SKM-1 treated with dmso at 0.1 percent for 144 hours (cell line): ENCODE results near the gene DCUN1D1.
"Not testable (repeated sequence)": the region's sequence is repeated elsewhere in the genome, so short reads cannot be mapped to it uniquely, and the experiment has no call there.

Source experiments
- DNase-seq: peaks from one replicate; lab custom pipeline; 2025; ENCODE audit not compliant: unreplicated experiment; lab: John Stamatoyannopoulos, UW

DCUN1D1 gene

DNA sequence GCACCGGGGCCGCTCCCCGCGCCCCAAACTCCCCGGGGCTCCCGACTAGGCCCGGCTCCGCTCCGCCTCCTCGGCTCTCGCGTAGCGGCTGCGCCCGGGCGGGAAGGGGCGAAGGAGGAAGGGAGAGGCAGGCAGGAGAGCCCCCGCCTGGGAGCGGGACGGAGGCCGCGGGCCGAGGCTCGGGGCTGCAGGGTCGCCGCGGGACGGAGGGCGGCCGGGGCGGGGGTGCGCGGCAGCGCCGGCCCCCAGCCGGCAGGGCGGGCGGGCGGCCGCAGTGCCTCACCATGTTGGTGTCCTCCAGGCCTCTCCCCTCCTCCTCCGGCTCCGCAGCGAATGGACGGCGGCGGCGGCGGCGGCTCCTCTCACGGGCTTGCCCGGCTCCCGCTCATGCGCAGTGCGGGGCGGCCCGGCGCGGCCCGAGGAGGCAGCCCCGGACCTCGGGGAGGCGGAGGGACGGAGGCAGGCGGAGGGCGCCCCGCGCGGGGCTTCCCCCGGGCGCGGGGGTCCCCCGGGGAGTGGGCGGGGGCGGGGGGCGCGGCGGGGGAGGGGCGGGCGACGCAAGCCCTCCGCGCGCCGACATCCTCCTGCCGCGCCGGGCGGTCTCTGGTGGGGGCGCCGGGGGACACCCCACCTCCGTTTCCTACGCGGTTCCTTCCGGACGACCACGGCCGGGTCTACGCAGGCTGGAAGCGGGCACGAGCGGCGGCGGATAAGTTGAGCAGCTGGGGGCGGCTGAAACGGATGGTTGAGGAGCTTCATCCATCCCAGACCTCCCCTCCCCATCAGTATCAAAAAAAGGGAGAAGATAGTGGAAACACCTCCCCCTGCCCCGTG is at the start of gene DCUN1D1:
DCUN1D1 (minus strand) TSS at position 335 of the 834 bp plus-strand sequence; CDS start at position 286, 49 bp downstream.
- peak; percentile 72 for DNase-seq

DNA sequence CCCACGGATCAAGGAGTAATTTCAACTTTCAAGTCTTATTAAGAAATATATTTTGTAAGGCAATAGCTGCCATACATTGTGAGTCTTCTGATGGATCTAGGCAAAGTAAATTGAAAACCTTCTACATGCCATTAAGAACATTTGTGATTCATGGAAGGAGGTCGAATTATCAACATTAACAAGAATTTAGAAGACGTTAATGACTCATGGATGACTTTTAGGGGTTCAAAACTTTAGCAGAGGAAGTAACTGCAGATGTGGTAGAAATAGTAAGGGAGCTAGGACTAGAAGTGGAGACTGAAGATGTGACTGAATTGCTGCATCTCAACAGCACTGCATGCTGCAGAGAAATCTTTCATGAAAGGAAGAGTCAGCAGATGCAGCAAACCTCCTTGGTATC is 48.1 kb upstream of the DCUN1D1 start:
- DNase-seq = no peak

- DNase-seq = no peak
Observed at GRCh38 chr3:183027276-183027675, 46.9 kb upstream of the DCUN1D1 start.

GRCh38 chr3:183022936-183023516 is 42.7 kb upstream of the DCUN1D1 start:
- DNase-seq = no peak

GRCh38 chr3:183018421-183019192 is 38.3 kb upstream of the DCUN1D1 start:
- DNase-seq = no peak

- no peak for DNase-seq
Observed at GRCh38 chr3:183015185-183015584, 34.8 kb upstream of the DCUN1D1 start.

DNA sequence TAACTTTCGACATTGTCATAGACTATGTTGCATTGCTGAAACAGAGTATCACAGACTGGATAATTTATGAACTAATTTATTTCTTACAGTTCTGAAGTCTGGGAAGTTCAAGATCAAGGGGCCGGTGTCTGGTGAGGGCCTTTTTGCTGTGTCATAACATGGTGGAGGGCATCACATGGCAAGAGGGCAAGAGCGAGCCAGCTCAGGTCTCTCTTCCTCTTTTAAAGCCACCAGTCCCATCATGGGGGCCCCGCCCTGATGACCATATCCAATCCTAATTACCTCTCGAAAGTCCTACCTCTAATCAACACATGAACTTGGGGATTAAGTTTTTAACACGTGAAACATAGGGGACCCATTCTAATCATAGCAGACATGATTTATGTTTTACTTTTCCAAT is 33.5 kb upstream of the DCUN1D1 start:
- DNase-seq = no peak

DNA sequence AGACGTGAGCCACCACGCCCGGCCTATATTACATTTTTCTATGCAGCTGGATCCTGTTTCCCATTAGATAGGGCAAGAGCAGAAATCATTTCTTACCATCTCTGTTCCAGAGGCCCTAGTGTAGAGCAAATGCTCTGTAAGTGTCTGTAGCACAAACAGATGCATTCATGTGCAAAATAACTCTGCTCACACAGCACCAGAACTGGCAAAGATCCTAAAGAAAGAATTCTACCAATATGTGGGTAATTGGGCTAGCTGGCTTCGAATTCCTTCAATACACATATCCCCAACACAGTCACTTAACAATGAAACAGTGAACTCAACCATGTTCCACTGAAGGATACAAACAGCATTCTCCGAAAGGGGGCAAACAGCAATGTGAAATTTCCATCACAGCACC is 32.7 kb upstream of the DCUN1D1 start:
- no peak for DNase-seq

GRCh38 chr3:183008800-183009199 is 28.5 kb upstream of the DCUN1D1 start:
- DNase-seq = no peak

DNA sequence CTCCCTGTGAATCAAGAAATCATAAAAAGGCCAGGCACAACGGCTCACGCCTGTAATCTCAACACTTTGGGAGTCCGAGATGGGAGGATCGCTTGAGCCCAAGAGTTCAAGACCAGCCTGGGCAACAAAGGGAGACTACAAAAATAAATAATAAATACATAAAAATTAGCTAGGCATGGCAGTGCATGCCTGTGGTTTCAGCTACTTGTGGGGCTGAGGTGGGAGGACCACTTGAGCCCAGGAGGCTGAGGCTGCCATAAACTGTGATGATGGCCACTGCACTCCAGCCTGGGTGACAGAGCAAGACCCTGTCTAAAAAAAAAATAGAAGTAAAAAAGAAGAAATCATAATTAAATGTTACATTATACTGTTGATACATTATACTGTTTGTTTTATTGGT is 28.0 kb upstream of the DCUN1D1 start:
- no peak for DNase-seq

DNA sequence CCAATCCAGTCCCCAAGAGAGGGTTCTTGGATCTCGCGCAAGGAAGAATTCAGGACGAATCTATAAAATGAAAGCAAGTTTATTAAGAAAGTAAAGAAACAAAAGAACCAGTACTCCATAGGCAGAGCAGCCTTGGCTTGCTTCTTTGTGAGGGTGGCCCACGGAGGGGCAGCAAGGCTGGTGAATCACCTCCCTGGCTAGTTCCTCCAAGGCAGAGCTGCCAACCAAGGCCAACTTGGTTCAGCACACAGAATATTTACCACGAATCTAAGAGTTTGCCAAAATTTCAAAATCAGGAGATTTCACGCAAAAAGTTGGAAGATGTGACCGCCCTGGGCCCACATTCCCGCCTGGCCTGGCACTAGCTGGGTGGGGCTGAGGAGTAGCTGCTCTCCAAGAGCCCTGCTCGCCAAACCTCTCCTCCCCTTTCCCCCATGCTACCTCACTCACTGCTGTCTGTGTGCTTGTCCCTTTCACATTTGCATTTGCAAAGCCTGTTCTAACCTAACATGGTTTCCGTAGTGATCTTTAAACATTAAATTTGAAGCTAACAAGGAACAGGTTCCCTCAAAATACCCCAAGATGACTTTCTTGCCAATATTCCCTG is 26.2 kb upstream of the DCUN1D1 start:
- no peak for DNase-seq

DNA sequence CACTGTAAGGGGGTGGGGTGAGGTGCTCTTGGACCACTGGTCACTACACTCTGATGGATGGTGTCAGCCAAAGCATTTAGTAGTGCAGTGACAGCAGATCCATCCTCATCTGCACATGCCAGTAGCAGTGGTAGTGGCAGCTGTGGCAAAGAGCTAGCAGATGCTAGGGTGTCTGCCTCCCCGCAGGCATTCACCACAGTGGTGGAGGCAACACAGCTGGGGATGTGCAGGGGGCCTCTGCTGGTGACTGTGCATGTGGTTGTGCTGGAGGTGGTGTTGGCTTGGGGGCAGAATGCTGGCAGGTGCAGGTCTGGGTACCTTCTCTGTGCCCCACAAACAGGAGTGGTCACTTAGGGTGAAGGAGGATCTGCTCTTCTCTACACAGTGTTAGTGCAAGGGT is 19.4 kb upstream of the DCUN1D1 start:
- DNase-seq = no peak

GRCh38 chr3:182993486-182994201 is 13.3 kb upstream of the DCUN1D1 start:
- not testable (repeated sequence) for DNase-seq

DNA sequence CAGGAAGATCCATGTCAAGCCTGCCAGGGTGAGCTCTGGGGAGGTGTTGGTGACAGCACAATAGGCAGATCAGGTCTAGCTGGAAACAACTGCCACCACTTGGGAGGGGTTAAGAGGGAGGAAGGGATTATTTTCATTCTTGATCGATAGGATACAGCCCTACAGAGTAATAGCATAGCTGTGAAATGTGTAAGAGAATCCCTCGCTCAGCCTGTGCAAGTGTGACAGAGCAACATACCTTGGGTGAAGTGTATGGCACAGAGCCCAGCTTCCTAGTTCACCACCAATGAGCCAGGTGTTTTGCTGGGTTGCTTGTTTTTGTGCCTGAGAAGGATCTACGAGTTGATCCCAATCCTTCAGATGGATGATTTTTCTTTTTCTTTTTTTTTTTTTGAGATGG is 9.2 kb upstream of the DCUN1D1 start:
- DNase-seq = no peak

- DNase-seq = no peak
Observed at GRCh38 chr3:182986021-182986420, 5.7 kb upstream of the DCUN1D1 start.

DNA sequence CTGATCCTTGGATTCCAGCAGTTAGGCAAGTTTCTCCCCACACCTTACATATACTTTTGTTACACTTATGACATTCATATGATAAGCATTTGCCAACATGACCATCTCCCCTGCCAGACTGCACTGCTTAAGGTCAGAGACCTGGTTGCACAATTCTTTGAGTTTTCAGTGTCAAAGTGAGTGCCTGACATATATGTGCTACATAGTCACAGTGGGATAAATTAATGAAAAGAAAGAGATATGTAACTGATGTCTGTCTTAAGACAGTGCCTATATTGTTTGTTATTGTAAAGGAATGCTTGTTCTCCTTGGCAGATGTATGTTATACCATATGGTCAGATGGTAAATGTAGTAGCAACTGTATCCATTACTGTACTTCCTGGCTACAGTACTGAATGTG is 3.5 kb upstream of the DCUN1D1 start:
- DNase-seq = no peak

- DNase-seq = no peak
Observed at GRCh38 chr3:182981038-182981380, 671 bp upstream of the DCUN1D1 start.

DNA sequence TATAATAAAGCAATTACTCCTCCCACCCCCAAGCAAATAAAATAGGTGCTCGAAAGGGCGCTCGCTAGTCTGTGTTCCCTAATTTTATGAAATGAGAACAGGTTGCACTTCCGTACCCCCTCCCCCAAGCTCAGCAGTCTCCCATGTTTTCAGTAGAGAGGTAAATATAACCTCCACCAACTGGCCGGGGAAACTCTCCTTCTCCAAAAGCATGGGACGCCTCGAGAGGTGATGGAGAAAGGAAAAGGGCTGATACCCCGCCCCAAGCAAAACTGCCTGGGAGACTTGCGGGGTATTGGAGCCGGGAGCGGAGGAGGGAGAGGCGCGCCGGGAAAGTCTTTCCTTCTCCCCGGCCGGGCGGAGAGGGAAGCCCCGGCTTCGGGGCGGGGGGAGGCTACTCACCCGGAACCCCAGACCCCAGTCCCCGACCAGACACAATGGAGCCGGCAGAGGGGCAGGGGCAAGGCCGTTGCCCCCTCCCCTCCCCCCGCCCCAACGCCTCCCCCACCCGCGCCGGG is 605 bp downstream of the DCUN1D1 start:
- DNase-seq = peak; percentile 46

DNA sequence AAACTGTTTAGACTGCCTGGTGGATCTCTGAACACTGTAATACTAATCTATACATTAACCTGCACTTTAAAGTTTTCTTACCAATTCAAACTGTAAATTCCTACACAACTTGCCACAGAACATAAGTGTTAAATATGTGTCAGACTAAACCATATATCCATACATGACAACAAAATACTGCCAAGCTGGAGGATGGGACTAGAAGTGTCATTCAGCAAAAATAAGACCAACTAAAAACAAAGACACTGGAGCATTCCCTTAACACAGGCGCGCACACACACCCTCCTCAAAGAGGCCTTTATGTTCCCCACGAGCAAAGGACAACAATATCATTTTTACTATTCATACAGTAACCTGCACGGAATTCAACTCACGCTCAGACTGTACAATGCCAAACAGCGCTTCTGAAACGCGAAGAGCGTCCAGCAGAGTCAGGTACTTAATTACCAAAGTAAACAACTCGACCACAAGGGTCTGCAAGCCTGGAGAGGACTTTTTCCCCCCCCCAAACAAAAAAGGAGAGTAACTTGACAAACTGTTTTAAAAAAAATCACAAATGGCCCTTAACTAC is 1.1 kb downstream of the DCUN1D1 start:
- DNase-seq = no peak

DNA sequence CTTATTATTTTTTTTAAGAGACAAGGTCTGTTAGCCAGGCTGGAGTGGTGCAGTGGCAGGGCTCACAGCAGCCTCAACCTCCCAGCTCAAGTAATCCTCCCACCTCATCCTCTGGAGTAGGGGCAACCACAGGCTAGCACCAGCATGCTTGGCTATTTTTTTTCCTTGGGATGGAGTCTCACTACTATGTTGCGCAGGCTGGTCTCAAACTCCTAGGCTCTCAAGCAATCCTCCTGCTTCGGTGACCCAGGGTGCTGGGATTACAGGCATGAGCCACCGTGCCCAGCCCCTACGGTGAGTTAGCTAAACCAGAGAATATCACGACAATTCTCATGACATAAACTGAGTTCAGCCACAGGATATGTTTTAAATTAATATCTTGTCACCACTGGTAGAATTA is 2.0 kb downstream of the DCUN1D1 start:
- DNase-seq = no peak
